Measurements from ENCODE around the gene NTM.

NTM gene

GRCh38 chr11:131880976-131881375, 510.6 kb downstream of the NTM start:
- DNase-seq = no peak

GRCh38 chr11:131883332-131883731, 512.9 kb downstream of the NTM start:
- no peak for DNase-seq

GRCh38 chr11:131884461-131885073, 514.2 kb downstream of the NTM start:
- DNase-seq = no peak

GRCh38 chr11:131885431-131885830, 515.0 kb downstream of the NTM start:
- no peak for DNase-seq

- DNase-seq = no peak
Observed at GRCh38 chr11:131886201-131886600, 515.8 kb downstream of the NTM start.

GRCh38 chr11:131888230-131888855, 517.9 kb downstream of the NTM start:
- no peak for DNase-seq

- DNase-seq = no peak
Observed at GRCh38 chr11:131889146-131889577, 518.7 kb downstream of the NTM start.

GRCh38 chr11:131889760-131890581, 519.6 kb downstream of the NTM start:
- DNase-seq = no peak

- DNase-seq = no peak
Observed at GRCh38 chr11:131893103-131893890, 522.9 kb downstream of the NTM start.

- DNase-seq = no peak
Observed at GRCh38 chr11:131893988-131894387, 523.6 kb downstream of the NTM start.

- DNase-seq = no peak
Observed at GRCh38 chr11:131894615-131895544, 524.5 kb downstream of the NTM start.

- DNase-seq = no peak
Observed at GRCh38 chr11:131895865-131896264, 525.5 kb downstream of the NTM start.

GRCh38 chr11:131896978-131897615, 526.7 kb downstream of the NTM start:
- DNase-seq = no peak

GRCh38 chr11:131897956-131898355, 527.5 kb downstream of the NTM start:
- DNase-seq = no peak

- DNase-seq = no peak
Observed at GRCh38 chr11:131898949-131899348, 528.5 kb downstream of the NTM start.

GRCh38 chr11:131899950-131900580, 529.6 kb downstream of the NTM start:
- no peak for DNase-seq

GRCh38 chr11:131902421-131902820, 532.0 kb downstream of the NTM start:
- no peak for DNase-seq

GRCh38 chr11:131903074-131903473, 532.7 kb downstream of the NTM start:
- DNase-seq = no peak

- DNase-seq = no peak
Observed at GRCh38 chr11:131904756-131905155, 534.3 kb downstream of the NTM start.

GRCh38 chr11:131906963-131907362, 536.5 kb downstream of the NTM start:
- DNase-seq = no peak

- DNase-seq = no peak
Observed at GRCh38 chr11:131907371-131907770, 537.0 kb downstream of the NTM start.

All from left hindlimb (tissue), 1 donor.